Upper lobe of right lung (tissue), 1 donor: Measurements from ENCODE around the gene MCF2. TPM values are rescaled to one million over a fixed set of nuclear protein-coding genes. Genes with fewer than 3 reads are reported as not detected.

ENCODE experiments used
- ATAC-seq: fragments of 200-7000 bp; cut with Tn5 transposase; one replicate; pipeline ENCODE4 v1.9.1; 2020; ENCODE audit warnings: mild to moderate bottlenecking, moderate library complexity
- DNase-seq: peaks from one replicate; pipeline ENCODE4 v3.0.0-alpha.2; 2020
- H3K27ac ChIP-seq: fragments of 200-600 bp; one replicate; pipeline ENCODE4 v1.8.0; 2022
- H3K27me3 ChIP-seq: fragments of 200-600 bp; one replicate; pipeline ENCODE4 v1.8.0; 2022; ENCODE audit warnings: mild to moderate bottlenecking
- H3K36me3 ChIP-seq: fragments of 200-600 bp; one replicate; pipeline ENCODE4 v1.8.0; 2022
- H3K4me1 ChIP-seq: fragments of 200-600 bp; one replicate; pipeline ENCODE4 v1.8.0; 2022
- H3K4me3 ChIP-seq: fragments of 200-600 bp; one replicate; pipeline ENCODE4 v1.8.0; 2022; ENCODE audit warnings: mild to moderate bottlenecking
- H3K9me3 ChIP-seq: fragments of 200-600 bp; one replicate; pipeline ENCODE4 v1.8.0; 2022
- CTCF ChIP-seq: fragments of 200-600 bp; IDR thresholded peaks from one replicate; pipeline ENCODE4 v1.8.0; 2022; ENCODE audit warnings: antibody characterized with exemption
- intact Hi-C: fragments of 100-400 bp; cut with DNase I; formaldehyde crosslinking; loops from one replicate; pipeline ENCODE4 v1.11.0; 2022
- long read RNA-seq: library from polyadenylated mRNA; unstranded; transcript quantifications from one replicate; pipeline ENCODE4 v2.0.0, GENCODE V29; 2021
- total RNA-seq: library from RNA; stranded (reverse); fragmentation: NEBNext Ultra II Directional; extraction: Animal tissue kit (Norgen Biotek cat#: 25700); gene quantifications from one replicate; pipeline ENCODE4 v1.2.1, GENCODE V29; 2021
- donor health status: DM: no; HTN: yes; CAD: no; lungs with severe emphysema.

The MCF2 gene
- not detected for total RNA-seq
- long read RNA-seq: 0 reads

GRCh38 chrX:139708067-139708466, at the start of gene MCF2:
Gene MCF2, minus strand, starts transcription at chrX:139708167. Its CDS starts 56,423 bp downstream, at chrX:139651744.
- no peaks in the 10 kb centered on the region for H3K27me3 ChIP-seq
- H3K27ac ChIP-seq: no peak within 1 kb of the TSS
- ATAC-seq (no peak), DNase-seq (no peak)
- H3K4me1 ChIP-seq: no peaks in the 10 kb centered on the region
- no peak for TF ChIP-seq CTCF
- intact Hi-C loops: no loop called here
- no peaks in the 10 kb centered on the region for H3K36me3 ChIP-seq
- H3K9me3 ChIP-seq: no peaks in the 10 kb centered on the region
- H3K4me3 ChIP-seq: no peak within 1 kb of the TSS

GRCh38 chrX:139751053-139751452, 43.1 kb upstream of the MCF2 start:
- H3K4me1 ChIP-seq: no peaks in the 10 kb centered on the region
- ATAC-seq (no peak), DNase-seq (no peak)
- no peaks in the 10 kb centered on the region for H3K27me3 ChIP-seq
- H3K4me3 ChIP-seq: no peak overlapping the region
- no peaks in the 10 kb centered on the region for H3K9me3 ChIP-seq
- no peak overlapping the region for H3K27ac ChIP-seq
- TF ChIP-seq CTCF: no peak
- intact Hi-C loops: no loop called here
- no peaks in the 10 kb centered on the region for H3K36me3 ChIP-seq

- no peak for ATAC-seq
These were observed 42.4 kb upstream of the MCF2 start for GRCh38 chrX:139750390-139750789.

GRCh38 chrX:139739138-139739537, 31.2 kb upstream of the MCF2 start:
- no peaks in the 10 kb centered on the region for H3K27me3 ChIP-seq
- no peak overlapping the region for H3K4me3 ChIP-seq
- no peaks in the 10 kb centered on the region for H3K4me1 ChIP-seq
- no peak for DNase-seq
- no peaks in the 10 kb centered on the region for H3K9me3 ChIP-seq
- no peak for TF ChIP-seq CTCF
- H3K27ac ChIP-seq: no peak overlapping the region
- no peak for ATAC-seq
- no peaks in the 10 kb centered on the region for H3K36me3 ChIP-seq
- intact Hi-C loops: no loop called here

More at GRCh38 chrX:139750390-139750789, 42.4 kb upstream of the MCF2 start:
- no peaks in the 10 kb centered on the region for H3K4me1 ChIP-seq
- H3K9me3 ChIP-seq: no peaks in the 10 kb centered on the region
- TF ChIP-seq CTCF: no peak
- no peak overlapping the region for H3K27ac ChIP-seq
- no peaks in the 10 kb centered on the region for H3K27me3 ChIP-seq
- no peak for DNase-seq
- H3K36me3 ChIP-seq: no peaks in the 10 kb centered on the region
- intact Hi-C loops: no loop called here
- no peak overlapping the region for H3K4me3 ChIP-seq

- Histone ChIP-seq H3K4me1 (no peaks in the 10 kb centered on the region), H3K4me3 (no peak overlapping the region), H3K9me3 (no peaks in the 10 kb centered on the region), H3K27me3 (no peaks in the 10 kb centered on the region), H3K36me3 (no peaks in the 10 kb centered on the region), H3K27ac (no peak overlapping the region)
- TF ChIP-seq CTCF: no peak
- intact Hi-C loops: no loop called here
- no peak for DNase-seq
- no peak for ATAC-seq
These were observed 30.6 kb upstream of the MCF2 start for GRCh38 chrX:139738581-139738980.

- DNase-seq (no peak), ATAC-seq (no peak)
- H3K4me1 ChIP-seq: no peaks in the 10 kb centered on the region
These were observed 28.2 kb upstream of the MCF2 start for GRCh38 chrX:139736151-139736550.

More at GRCh38 chrX:139736151-139736550, 28.2 kb upstream of the MCF2 start:
- TF ChIP-seq CTCF: no peak
- no peaks in the 10 kb centered on the region for H3K27me3 ChIP-seq
- H3K27ac ChIP-seq: no peak overlapping the region
- H3K9me3 ChIP-seq: no peaks in the 10 kb centered on the region
- H3K4me3 ChIP-seq: no peak overlapping the region
- no peaks in the 10 kb centered on the region for H3K36me3 ChIP-seq
- intact Hi-C loops: no loop called here
